Stimulated activated CD8-positive, alpha-beta memory T cell treated with anti-CD3 and anti-CD28 coated beads, Interleukin-7, amount 100 ng/mL, for 24 hours (primary cell): ENCODE results near the gene TAF1C.
"Not testable (repeated sequence)": the region's sequence is repeated elsewhere in the genome, so short reads cannot be mapped to it uniquely, and the experiment has no call there.

Source experiments
- DNase-seq: peaks from one replicate; pipeline ENCODE4 v3.0.0-alpha.2; 2020; ENCODE audit warnings: low read depth

Gene TAF1C

GRCh38 chr16:84207879-84208278 lies 21.0 kb upstream of the TAF1C start:
- no peak for DNase-seq

GRCh38 chr16:84207251-84207650 lies 20.4 kb upstream of the TAF1C start:
- DNase-seq, result no peak

GRCh38 chr16:84205976-84206691 lies 19.3 kb upstream of the TAF1C start:
- DNase-seq, result no peak

GRCh38 chr16:84205123-84205522 lies 18.3 kb upstream of the TAF1C start:
- not testable (repeated sequence) for DNase-seq

GRCh38 chr16:84204551-84204950 lies 17.7 kb upstream of the TAF1C start:
- DNase-seq, result not testable (repeated sequence)

GRCh38 chr16:84199861-84200260 lies 13.0 kb upstream of the TAF1C start:
- DNase-seq, result no peak

- DNase-seq, result no peak
Measured at GRCh38 chr16:84199097-84199496, 12.2 kb upstream of the TAF1C start.

- DNase-seq, result no peak
Measured at GRCh38 chr16:84198401-84198800, 11.5 kb upstream of the TAF1C start.

GRCh38 chr16:84197466-84198128 lies 10.7 kb upstream of the TAF1C start:
- DNase-seq, result no peak

GRCh38 chr16:84196727-84197394 lies 10.0 kb upstream of the TAF1C start:
- DNase-seq, result no peak

GRCh38 chr16:84196101-84196500 lies 9.2 kb upstream of the TAF1C start:
- no peak for DNase-seq

GRCh38 chr16:84195201-84196093 lies 8.6 kb upstream of the TAF1C start:
- DNase-seq, result no peak

- no peak for DNase-seq
Measured at GRCh38 chr16:84194470-84195200, 7.8 kb upstream of the TAF1C start.

GRCh38 chr16:84194018-84194417 lies 7.2 kb upstream of the TAF1C start:
- no peak for DNase-seq

GRCh38 chr16:84193480-84193879 lies 6.6 kb upstream of the TAF1C start:
- no peak for DNase-seq

- DNase-seq, result no peak
Measured at GRCh38 chr16:84191466-84191865, 4.6 kb upstream of the TAF1C start.

GRCh38 chr16:84190731-84191388 lies 4.0 kb upstream of the TAF1C start, which contains the start of gene ADAD2:
ADAD2 (plus strand) TSS chr16:84191157; CDS start chr16:84191231, 74 bp downstream.
- no peak for DNase-seq

- no peak for DNase-seq
Measured at GRCh38 chr16:84184775-84185174, 2.1 kb downstream of the TAF1C start.

GRCh38 chr16:84183911-84184591 lies 2.8 kb downstream of the TAF1C start:
- DNase-seq, result no peak

- DNase-seq, result no peak
Measured at GRCh38 chr16:84183572-84183875, 3.3 kb downstream of the TAF1C start.
